MM.1S (cell line): ENCODE measurements around the gene MTSS2.

ENCODE experiments used
- CTCF ChIP-seq: fragments of 300-600 bp; sonication (generic); IDR thresholded peaks from 2 replicates; pipeline ENCODE4 v1.5.1; 2016; ENCODE audit warnings: antibody characterized with exemption, low read length, mixed read lengths
- EZH2phosphoT487 ChIP-seq: fragments of 300-600 bp; sonication (generic); IDR thresholded peaks from 2 replicates; pipeline ENCODE4 v1.6.1; 2018; ENCODE audit warnings: antibody characterized with exemption, low read length

GRCh38 chr16:70660672-70661350, 25.0 kb downstream of the MTSS2 start:
- TF ChIP-seq CTCF, result no peak
- TF ChIP-seq EZH2phosphoT487, result no peak
